Stimulated activated CD8-positive, alpha-beta memory T cell treated with anti-CD3 and anti-CD28 coated beads, Interleukin-12 subunit alpha, Interleukin-12 subunit beta, amount 100 ng/mL, for 1 hour (primary cell): ENCODE measurements around the gene ITPK1.

ENCODE experiments used
- DNase-seq: peaks from one replicate; pipeline ENCODE4 v3.0.0-alpha.2; 2020; ENCODE audit warnings: low read depth

ITPK1 gene

GRCh38 chr14:92937051-92937937 lies 178.4 kb downstream of the ITPK1 start:
- DNase-seq: no peak

DNA sequence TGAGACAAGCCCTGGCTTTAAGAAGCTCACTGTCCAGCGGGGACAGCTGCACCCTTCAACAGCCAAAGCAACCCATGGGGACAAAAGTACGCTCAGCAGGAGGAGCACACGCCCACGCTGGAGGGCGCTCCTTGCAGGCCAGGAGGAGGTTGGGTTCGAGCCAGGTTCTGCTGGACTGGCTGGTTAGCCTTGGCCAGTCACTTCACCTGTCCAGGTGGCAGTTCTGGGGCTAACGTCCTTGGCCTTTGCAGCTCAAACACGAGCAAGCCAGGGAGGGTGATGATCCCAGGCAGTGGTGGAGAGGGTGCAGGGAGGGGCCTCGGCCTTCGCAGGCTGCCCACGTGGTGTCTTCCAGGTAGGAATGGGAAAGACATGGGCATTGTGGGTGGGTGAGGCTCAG lies 179.6 kb downstream of the ITPK1 start:
- no peak for DNase-seq

DNA sequence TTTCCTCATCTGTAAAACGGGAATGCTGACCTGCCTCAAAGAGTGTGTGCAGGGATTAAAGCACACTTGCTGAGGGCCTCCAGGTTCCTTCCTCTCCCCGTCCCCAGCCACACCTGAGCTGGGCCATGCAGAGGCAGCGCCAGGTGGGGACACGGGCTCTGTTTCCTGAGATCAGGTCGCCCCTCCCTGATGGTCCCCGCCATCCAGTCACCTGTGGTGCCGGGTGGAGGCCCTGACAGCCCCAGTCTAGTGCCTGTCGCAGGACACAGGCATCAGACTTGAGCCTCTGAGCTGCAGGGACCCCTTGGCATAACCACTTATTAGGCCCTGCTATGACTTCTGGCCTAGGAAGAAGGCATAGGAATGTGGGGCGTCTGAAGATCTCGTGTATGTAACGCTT lies 180.3 kb downstream of the ITPK1 start:
- no peak for DNase-seq

- no peak for DNase-seq
Observed at GRCh38 chr14:92934196-92935085, 181.3 kb downstream of the ITPK1 start.

GRCh38 chr14:92933481-92933880 lies 182.2 kb downstream of the ITPK1 start:
- DNase-seq: no peak

GRCh38 chr14:92932448-92933395 lies 183.0 kb downstream of the ITPK1 start:
- no peak for DNase-seq

DNA sequence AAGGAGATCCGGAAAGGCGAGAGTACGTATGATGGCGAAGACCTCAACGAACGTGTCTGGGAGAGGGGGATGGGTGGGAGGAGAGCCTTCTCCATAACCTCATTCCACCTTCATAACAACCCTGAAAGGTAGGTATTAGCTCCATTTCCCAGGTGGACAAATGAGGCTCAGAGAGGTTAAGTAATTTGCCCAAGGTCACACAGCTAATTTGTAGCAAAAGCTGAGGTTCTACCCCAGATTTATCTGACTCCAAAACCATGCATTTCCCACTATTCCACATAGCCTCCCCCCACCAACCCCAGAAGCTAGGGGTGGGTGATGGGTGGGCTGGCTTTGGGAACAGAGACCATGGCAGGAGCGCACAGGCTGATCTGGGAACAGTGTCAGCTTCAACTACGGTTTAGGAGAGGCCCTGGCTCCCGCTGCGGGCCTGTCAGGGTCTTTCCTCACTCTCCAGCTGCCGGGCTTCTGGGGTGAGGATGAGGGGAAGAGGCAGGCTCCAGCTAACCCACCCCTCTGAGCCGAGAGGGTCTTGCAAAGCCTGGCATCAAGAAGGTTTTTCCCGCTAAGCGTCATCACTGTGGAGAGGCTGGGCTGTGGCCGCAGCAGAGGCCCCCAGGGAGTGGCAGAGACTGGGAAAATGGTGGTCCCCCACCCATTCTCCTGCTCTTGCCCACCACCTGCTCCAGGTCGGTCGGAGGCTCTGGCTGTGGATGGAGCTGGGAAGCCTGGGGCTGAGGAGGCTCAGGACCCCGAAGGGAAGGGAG lies 183.9 kb downstream of the ITPK1 start:
- no peak for DNase-seq

DNA sequence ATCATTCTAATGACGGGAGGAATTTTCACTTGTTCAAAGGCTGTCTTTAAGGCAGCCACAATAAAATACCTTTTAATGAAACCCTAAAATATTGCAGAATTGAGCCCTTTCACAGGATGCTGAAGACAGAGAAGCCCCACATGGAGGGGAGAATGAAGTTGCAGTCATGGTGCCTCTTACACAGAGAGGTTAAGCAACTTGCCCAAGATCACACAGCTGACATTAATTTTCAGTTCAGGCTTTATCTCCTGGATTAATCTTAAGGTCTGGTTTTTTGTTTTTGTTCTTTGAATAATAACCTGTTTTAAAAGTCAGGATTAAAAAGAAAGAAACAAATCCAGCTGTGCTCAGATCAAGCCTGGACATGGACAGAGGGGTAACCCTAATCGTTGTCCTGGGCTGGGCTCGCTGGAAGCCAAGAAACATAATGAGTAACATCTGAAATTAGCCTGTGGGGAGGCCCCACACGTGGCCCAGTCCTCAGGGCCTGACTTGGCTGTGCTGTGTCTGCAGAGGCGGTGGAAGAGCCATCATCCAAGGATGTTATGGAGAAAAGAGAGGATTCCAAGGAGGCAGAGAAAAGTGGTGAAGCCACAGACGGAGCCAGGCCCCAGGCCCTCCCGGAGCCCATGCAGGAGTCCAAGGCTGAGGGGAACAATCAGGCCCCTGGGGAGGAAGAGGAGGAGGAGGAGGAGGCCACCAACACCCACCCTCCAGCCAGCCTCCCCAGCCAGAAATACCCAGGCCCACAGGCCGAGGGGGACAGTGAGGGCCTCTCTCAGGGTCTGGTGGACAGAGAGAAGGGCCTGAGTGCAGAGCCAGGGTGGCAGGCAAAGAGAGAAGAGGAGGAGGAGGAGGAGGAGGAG lies 184.8 kb downstream of the ITPK1 start:
- DNase-seq: no peak

- no peak for DNase-seq
Observed at GRCh38 chr14:92929689-92930608, 185.8 kb downstream of the ITPK1 start.

GRCh38 chr14:92928961-92929688 lies 186.6 kb downstream of the ITPK1 start:
- DNase-seq: no peak

DNA sequence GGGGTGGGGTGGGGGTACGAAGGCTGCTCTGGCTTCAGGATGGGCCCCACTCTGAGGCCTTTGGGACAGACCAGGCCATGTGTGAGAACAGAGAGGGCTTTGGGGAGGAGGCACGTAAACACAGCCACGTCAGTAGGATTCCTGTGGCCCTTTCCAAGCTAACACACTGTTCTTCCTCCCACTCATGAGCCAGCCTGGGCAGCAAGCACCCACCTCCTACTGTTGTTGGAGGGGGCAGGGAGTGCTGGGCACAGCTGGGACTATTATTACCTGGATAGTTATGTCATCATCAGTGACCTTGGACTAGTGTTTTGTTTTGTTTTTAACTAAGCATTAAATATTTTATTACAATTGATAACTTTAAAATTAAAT lies 187.5 kb downstream of the ITPK1 start:
- DNase-seq: no peak

DNA sequence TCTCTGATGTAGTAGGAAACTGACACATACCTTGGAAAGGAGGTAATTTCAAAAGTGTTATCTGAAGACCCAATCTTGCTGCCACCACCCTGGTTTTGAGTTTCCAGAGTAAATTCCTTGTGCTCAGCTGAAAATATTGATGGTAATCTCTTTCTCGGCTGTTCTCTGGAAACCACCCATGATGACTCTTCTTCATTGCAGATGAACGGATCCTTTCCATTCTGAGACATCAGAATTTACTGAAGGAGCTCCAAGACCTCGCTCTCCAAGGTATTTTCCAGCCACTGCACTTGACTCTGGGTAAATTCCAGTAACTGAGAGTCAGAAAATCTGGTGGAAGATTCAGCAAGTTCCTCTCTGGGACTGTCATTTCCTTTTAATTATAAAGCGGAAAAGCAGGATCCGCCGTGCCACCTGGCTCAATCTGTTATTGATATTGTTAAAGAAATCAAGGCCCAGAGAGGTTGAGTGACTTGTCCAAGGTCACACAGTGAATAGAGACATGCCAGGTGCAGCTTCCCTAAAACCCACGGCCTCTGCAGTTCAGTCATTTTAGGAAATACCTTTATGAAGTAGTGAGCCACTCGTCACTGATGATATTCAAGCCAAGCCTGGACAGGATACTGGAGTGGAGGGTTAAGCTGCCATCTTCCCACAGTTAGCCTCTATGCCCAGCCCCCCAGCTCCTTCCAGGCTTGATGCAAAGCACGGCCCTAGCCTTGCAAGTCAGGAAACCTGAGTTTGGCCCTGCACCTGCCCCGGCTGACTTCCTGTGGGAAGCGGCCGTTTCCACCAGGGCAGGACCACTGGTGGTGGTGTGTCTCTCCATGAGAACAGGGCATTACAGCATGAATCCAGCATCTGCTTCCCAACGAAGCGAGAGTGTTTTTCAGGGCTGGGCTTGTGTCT lies 188.1 kb downstream of the ITPK1 start:
- no peak for DNase-seq

DNA sequence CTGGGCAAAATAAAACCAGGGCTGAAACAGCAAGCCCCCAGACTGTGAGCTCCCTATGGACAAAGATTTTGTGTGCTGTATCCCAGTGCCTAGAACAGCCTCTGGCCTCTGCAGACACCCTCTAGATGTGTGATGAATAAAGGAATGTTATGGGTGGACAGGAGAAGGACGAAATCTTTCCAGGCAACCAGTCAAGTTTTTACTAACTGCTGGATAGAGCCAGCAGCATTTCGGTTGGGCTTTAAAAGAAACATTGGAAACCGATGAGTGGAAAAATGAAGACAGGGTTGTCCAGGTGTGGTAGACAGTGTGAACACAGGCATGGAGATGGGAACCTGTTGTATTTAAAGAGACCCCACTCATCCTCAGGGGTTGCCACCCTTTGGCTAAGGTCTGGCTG lies 188.8 kb downstream of the ITPK1 start:
- DNase-seq: no peak

- no peak for DNase-seq
Observed at GRCh38 chr14:92926180-92926845, 189.4 kb downstream of the ITPK1 start.

GRCh38 chr14:92925446-92925845 lies 190.3 kb downstream of the ITPK1 start:
- DNase-seq: no peak

GRCh38 chr14:92924247-92924646 lies 191.5 kb downstream of the ITPK1 start:
- no peak for DNase-seq

DNA sequence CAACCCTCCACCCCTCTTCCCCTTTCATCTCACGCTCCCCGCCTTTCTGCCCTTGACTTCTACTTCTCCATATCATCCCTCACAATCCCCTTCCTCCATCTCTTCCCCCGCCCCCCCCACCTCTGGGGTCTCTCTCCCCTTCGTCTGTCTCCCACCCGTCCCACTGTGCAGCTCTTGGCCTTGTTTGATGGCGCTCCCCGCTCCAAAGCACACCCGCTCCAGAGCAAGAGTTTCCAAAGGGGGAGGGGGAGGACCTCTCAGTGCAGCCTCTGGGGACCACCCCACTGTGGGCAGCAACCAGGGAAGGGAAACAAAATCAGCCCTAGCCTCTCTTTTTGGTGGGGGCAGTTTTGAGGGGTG lies 192.0 kb downstream of the ITPK1 start:
- DNase-seq: no peak
